HT1080 (cell line): ENCODE measurements around the gene HDGF. TPM values are rescaled to one million over a fixed set of nuclear protein-coding genes. Genes with fewer than 3 reads are reported as not detected.
A peak's percentile ranks its signal among the peaks of the same experiment; 100 is the strongest.

ENCODE experiments used
- DNase-seq: peaks from one replicate; pipeline ENCODE4 v3.0.0-alpha.2; 2015; ENCODE audit warnings: low read depth
- total RNA-seq: library from RNA; depleted of rRNA; stranded (reverse); fragments of >200 nt; shearing (Covaris generic); gene quantifications from 2 replicates; pipeline ENCODE4 v1.2.3, GENCODE V29; 2014

HDGF gene
- total RNA-seq, 1 experiment from 2014 or later = 576 TPM

GRCh38 chr1:156746728-156747631 is 4.5 kb downstream of the HDGF start:
- peak; percentile 89 for DNase-seq

GRCh38 chr1:156746406-156746727 is 5.1 kb downstream of the HDGF start:
- DNase-seq = no peak

GRCh38 chr1:156745881-156746280 is 5.6 kb downstream of the HDGF start:
- no peak for DNase-seq

- DNase-seq = no peak
Measured at GRCh38 chr1:156744786-156745419, 6.6 kb downstream of the HDGF start.

- no peak for DNase-seq
Measured at GRCh38 chr1:156744344-156744743, 7.1 kb downstream of the HDGF start.

GRCh38 chr1:156743367-156744302 is 7.8 kb downstream of the HDGF start:
- DNase-seq = no peak

- DNase-seq = no peak
Measured at GRCh38 chr1:156742801-156743200, 8.7 kb downstream of the HDGF start.

- DNase-seq = no peak
Measured at GRCh38 chr1:156742017-156742416, 9.5 kb downstream of the HDGF start.

GRCh38 chr1:156741481-156741983 is 9.9 kb downstream of the HDGF start:
- DNase-seq = no peak

- peak; percentile 100 for DNase-seq
Measured at GRCh38 chr1:156740741-156741480, 10.6 kb downstream of the HDGF start, which contains the start of gene MRPL24. TSS of gene MRPL24 (minus strand) at chr1:156741088. CDS start at chr1:156738704, 2,384 bp downstream.

GRCh38 chr1:156740237-156740740 is 11.2 kb downstream of the HDGF start:
- no peak for DNase-seq

GRCh38 chr1:156738916-156739315 is 12.6 kb downstream of the HDGF start:
- no peak for DNase-seq

- no peak for DNase-seq
Measured at GRCh38 chr1:156738407-156738806, 13.1 kb downstream of the HDGF start.

- no peak for DNase-seq
Measured at GRCh38 chr1:156733989-156734584, 17.4 kb downstream of the HDGF start.

- peak; percentile 97 for DNase-seq
Measured at GRCh38 chr1:156728599-156729462, 22.6 kb downstream of the HDGF start, which contains the start of gene ISG20L2. TSS of gene ISG20L2 (minus strand) at chr1:156728766. CDS start at chr1:156727652, 1,114 bp downstream.

- DNase-seq = no peak
Measured at GRCh38 chr1:156727926-156728598, 23.4 kb downstream of the HDGF start, which contains the start of gene METTL25B. TSS of gene METTL25B (plus strand) at chr1:156728469. CDS start at chr1:156729105, 636 bp downstream.

- DNase-seq = no peak
Measured at GRCh38 chr1:156727492-156727891, 24.0 kb downstream of the HDGF start.

GRCh38 chr1:156726549-156727226 is 24.8 kb downstream of the HDGF start:
- peak; percentile 71 for DNase-seq
